Neural cell (in vitro differentiated cells): ENCODE measurements around the gene NRCAM. TPM values are rescaled to one million over a fixed set of nuclear protein-coding genes. Genes with fewer than 3 reads are reported as not detected.

Experiments used
- H2AFZ ChIP-seq: fragments of 200-600, 300-800 bp; sonication (generic), shearing (Covaris generic); 2 replicates; pipeline ENCODE4 v1.6.0; 2014; ENCODE audit warnings: low read depth, mild to moderate bottlenecking, antibody characterized with exemption, low read length, moderate library complexity
- H3F3A ChIP-seq: fragments of 200-600 bp; shearing (Covaris generic); 2 replicates; pipeline ENCODE4 v1.6.1; 2016; ENCODE audit warnings: mild to moderate bottlenecking, moderate library complexity, mixed read lengths, antibody characterized with exemption, low read length; ENCODE audit not compliant: insufficient read depth, poor library complexity, severe bottlenecking
- H3K27ac ChIP-seq: fragments of 200-600, 300-800 bp; sonication (generic), shearing (Covaris generic); 2 replicates; pipeline ENCODE4 v1.5.1; 2014; ENCODE audit warnings: mild to moderate bottlenecking, low read length, moderate library complexity
- H3K27me3 ChIP-seq: fragments of 300-800, 200-600 bp; sonication (generic), shearing (Covaris generic); 2 replicates; pipeline ENCODE4 v1.6.0; 2014; ENCODE audit warnings: mild to moderate bottlenecking, low read depth, low read length, moderate library complexity; ENCODE audit not compliant: insufficient read depth
- H3K36me3 ChIP-seq: fragments of 300-800, 200-600 bp; sonication (generic), shearing (Covaris generic); 2 replicates; pipeline ENCODE4 v1.5.1; 2014; ENCODE audit warnings: mild to moderate bottlenecking, antibody characterized with exemption, low read length, moderate library complexity; ENCODE audit not compliant: insufficient read depth
- H3K4me2 ChIP-seq: fragments of 300-800, 200-600 bp; sonication (generic), shearing (Covaris generic); 2 replicates; pipeline ENCODE4 v1.6.0; 2014; ENCODE audit warnings: mild to moderate bottlenecking, low read length
- H3K4me3 ChIP-seq: fragments of 300-800, 200-600 bp; sonication (generic), shearing (Covaris generic); 2 replicates; pipeline ENCODE4 v1.5.1; 2014; ENCODE audit warnings: mild to moderate bottlenecking, low read length, moderate library complexity
- H3K79me2 ChIP-seq: fragments of 200-600 bp; shearing (Covaris generic); replicated peaks from 2 replicates; pipeline ENCODE4 v1.6.0; 2014; ENCODE audit warnings: mild to moderate bottlenecking, low read length, moderate library complexity; ENCODE audit not compliant: insufficient read depth
- H3K9ac ChIP-seq: fragments of 300-800, 200-600 bp; sonication (generic), shearing (Covaris generic); 2 replicates; pipeline ENCODE4 v1.6.1; 2016; ENCODE audit warnings: mild to moderate bottlenecking, low read length, mixed read lengths
- H3K9me2 ChIP-seq: fragments of 200-600 bp; shearing (Covaris generic); 2 replicates; pipeline ENCODE4 v1.6.1; 2016; ENCODE audit warnings: mild to moderate bottlenecking, low read length, mixed read lengths; ENCODE audit not compliant: insufficient read depth
- H3K9me3 ChIP-seq: fragments of 200-600, 300-800 bp; sonication (generic), shearing (Covaris generic); 2 replicates; pipeline ENCODE4 v1.6.1; 2016; ENCODE audit warnings: mild to moderate bottlenecking, mixed run types, low read length, moderate library complexity, mixed read lengths
- H4K20me1 ChIP-seq: fragments of 200-600 bp; shearing (Covaris generic); 2 replicates; pipeline ENCODE4 v1.6.1; 2016; ENCODE audit warnings: mild to moderate bottlenecking, mixed run types; ENCODE audit not compliant: insufficient read depth
- EP300 ChIP-seq: fragments of 450-650 bp; conservative IDR thresholded peaks from 2 replicates; pipeline ENCODE4 v1.6.1; 2014; ENCODE audit warnings: antibody characterized with exemption, mild to moderate bottlenecking, moderate library complexity; ENCODE audit not compliant: poor library complexity, severe bottlenecking
- EZH2 ChIP-seq: fragments of 200-600, 300-800 bp; shearing (Covaris generic), sonication (generic); IDR thresholded peaks from 2 replicates; pipeline ENCODE4 v1.6.1; 2014; ENCODE audit warnings: antibody characterized with exemption, low read length, borderline replicate concordance, mild to moderate bottlenecking; ENCODE audit not compliant: insufficient read depth, poor library complexity, severe bottlenecking
- MXI1 ChIP-seq: fragments of 450-650 bp; conservative IDR thresholded peaks from 2 replicates; pipeline ENCODE4 v1.6.1; 2014; ENCODE audit warnings: antibody characterized with exemption, mild to moderate bottlenecking; ENCODE audit not compliant: poor library complexity, severe bottlenecking
- POLR2AphosphoS5 ChIP-seq: IDR thresholded peaks from 2 replicates; pipeline ENCODE4 v1.6.1; 2012
- RAD21 ChIP-seq: fragments of 450-650 bp; conservative IDR thresholded peaks from 2 replicates; pipeline ENCODE4 v1.6.1; 2014; ENCODE audit warnings: antibody characterized with exemption, mild to moderate bottlenecking, moderate library complexity
- REST ChIP-seq: IDR thresholded peaks from 2 replicates; pipeline ENCODE4 v1.6.1; 2012; ENCODE audit warnings: borderline replicate concordance
- SMC3 ChIP-seq: fragments of 450-650 bp; conservative IDR thresholded peaks from 2 replicates; pipeline ENCODE4 v1.6.1; 2014; ENCODE audit warnings: antibody characterized with exemption, mild to moderate bottlenecking, moderate library complexity; ENCODE audit not compliant: poor library complexity
- TAF1 ChIP-seq: IDR thresholded peaks from 2 replicates; pipeline ENCODE4 v1.6.1; 2012; ENCODE audit warnings: low read depth
- polyA plus RNA-seq: library from polyadenylated mRNA; depleted of rRNA; stranded (reverse); fragments of >200 nt; gene quantifications from 2 replicates; pipeline ENCODE4 v1.2.3, GENCODE V29; 2014
- TF ChIP-seq, protein P1 (sequence below): fragments of 450-650 bp; IDR thresholded peaks from 2 replicates; pipeline ENCODE4 v1.5.1; 2014; ENCODE audit warnings: antibody characterized with exemption, mild to moderate bottlenecking, moderate library complexity; ENCODE audit not compliant: poor library complexity, severe bottlenecking

Gene NRCAM
- polyA plus RNA-seq, 1 donor from 2014 or later, result 90.9 TPM

DNA sequence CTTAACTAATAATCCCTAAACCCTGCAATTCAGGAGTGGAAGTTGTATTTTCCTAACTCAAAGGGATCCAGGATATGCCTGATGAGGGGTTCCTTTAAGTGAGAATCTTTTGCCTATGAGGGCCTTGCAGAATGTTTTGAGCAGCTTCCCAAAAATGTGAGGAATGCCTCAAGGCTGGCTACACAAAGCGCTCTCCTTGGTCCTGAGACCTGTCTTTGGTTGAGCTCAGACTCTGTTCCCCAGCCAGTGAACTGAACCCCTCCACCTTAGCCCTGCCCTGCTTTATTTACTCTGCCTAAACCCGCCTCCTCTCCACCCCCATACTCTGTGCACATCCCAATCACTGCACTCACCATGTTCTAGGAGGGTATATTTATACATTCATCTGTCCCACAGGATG, 108.6 kb downstream of the NRCAM start:
- H4K20me1 ChIP-seq, result no peaks in the 10 kb centered on the region
- H3K9me2 ChIP-seq, result no peaks in the 10 kb centered on the region
- H3K27ac ChIP-seq, result no peak overlapping the region
- no peaks in the 10 kb centered on the region for H3K79me2 ChIP-seq
- H3K4me2 ChIP-seq, result no peak overlapping the region
- no peaks in the 10 kb centered on the region for H3K27me3 ChIP-seq
- H3F3A ChIP-seq, result no peaks in the 10 kb centered on the region
- no peak overlapping the region for H3K4me3 ChIP-seq
- no peak overlapping the region for H3K9ac ChIP-seq
- no peaks in the 10 kb centered on the region for H3K9me3 ChIP-seq
- no peaks in the 10 kb centered on the region for H3K36me3 ChIP-seq
- TF ChIP-seq RAD21, result no peak
- no peak for TF ChIP-seq TAF1
- TF ChIP-seq MXI1, result no peak
- no peak for TF ChIP-seq EP300
- no peak for TF ChIP-seq SMC3
- TF ChIP-seq POLR2AphosphoS5, result no peak
- TF ChIP-seq, protein P1, sequence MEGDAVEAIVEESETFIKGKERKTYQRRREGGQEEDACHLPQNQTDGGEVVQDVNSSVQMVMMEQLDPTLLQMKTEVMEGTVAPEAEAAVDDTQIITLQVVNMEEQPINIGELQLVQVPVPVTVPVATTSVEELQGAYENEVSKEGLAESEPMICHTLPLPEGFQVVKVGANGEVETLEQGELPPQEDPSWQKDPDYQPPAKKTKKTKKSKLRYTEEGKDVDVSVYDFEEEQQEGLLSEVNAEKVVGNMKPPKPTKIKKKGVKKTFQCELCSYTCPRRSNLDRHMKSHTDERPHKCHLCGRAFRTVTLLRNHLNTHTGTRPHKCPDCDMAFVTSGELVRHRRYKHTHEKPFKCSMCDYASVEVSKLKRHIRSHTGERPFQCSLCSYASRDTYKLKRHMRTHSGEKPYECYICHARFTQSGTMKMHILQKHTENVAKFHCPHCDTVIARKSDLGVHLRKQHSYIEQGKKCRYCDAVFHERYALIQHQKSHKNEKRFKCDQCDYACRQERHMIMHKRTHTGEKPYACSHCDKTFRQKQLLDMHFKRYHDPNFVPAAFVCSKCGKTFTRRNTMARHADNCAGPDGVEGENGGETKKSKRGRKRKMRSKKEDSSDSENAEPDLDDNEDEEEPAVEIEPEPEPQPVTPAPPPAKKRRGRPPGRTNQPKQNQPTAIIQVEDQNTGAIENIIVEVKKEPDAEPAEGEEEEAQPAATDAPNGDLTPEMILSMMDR, result no peak
- no peak for TF ChIP-seq EZH2
- TF ChIP-seq REST, result no peak
- H2AFZ ChIP-seq, result no peak overlapping the region

GRCh38 chr7:108345710-108346336, 110.4 kb downstream of the NRCAM start:
- no peak overlapping the region for H3K4me3 ChIP-seq
- H2AFZ ChIP-seq, result no peak overlapping the region
- H3K9me2 ChIP-seq, result no peaks in the 10 kb centered on the region
- no peak overlapping the region for H3K9ac ChIP-seq
- no peak overlapping the region for H3K4me2 ChIP-seq
- no peaks in the 10 kb centered on the region for H4K20me1 ChIP-seq
- no peaks in the 10 kb centered on the region for H3K9me3 ChIP-seq
- H3K36me3 ChIP-seq, result no peaks in the 10 kb centered on the region
- no peaks in the 10 kb centered on the region for H3K79me2 ChIP-seq
- no peaks in the 10 kb centered on the region for H3F3A ChIP-seq
- no peaks in the 10 kb centered on the region for H3K27me3 ChIP-seq
- no peak for TF ChIP-seq EP300
- no peak for TF ChIP-seq POLR2AphosphoS5
- no peak for TF ChIP-seq SMC3
- TF ChIP-seq REST, result no peak
- TF ChIP-seq, protein P1, result no peak
- no peak for TF ChIP-seq EZH2
- TF ChIP-seq MXI1, result no peak
- no peak overlapping the region for H3K27ac ChIP-seq
